Activated CD8-positive, alpha-beta T cell treated with anti-CD3 and anti-CD28 coated beads for 36 hours (primary cell): ENCODE measurements around the gene SLC39A9. TPM values are rescaled to one million over a fixed set of nuclear protein-coding genes. Genes with fewer than 3 reads are reported as not detected.

Experiments
- ATAC-seq: fragments of 200-7000 bp; cut with Tn5 transposase; one replicate; pipeline ENCODE4 v1.10.0; 2021; ENCODE audit warnings: mild to moderate bottlenecking, moderate library complexity
- CTCF ChIA-PET: fragments of 350-600 bp; sonication (Branson Sonifier 250); formaldehyde crosslinking; loops from one replicate; lab custom pipeline; 2021; ENCODE audit warnings: antibody characterized with exemption; lab: Charles Lee
- POLR2A ChIA-PET: fragments of 350-600 bp; sonication (Branson Sonifier 250); formaldehyde crosslinking; loops from one replicate; lab custom pipeline; 2021; ENCODE audit warnings: antibody characterized with exemption; lab: Charles Lee
- DNase-seq: peaks from one replicate; pipeline ENCODE4 v3.0.0-alpha.2; 2020
- H3K27ac Mint-ChIP-seq: one replicate; pipeline ENCODE4 v1.8.0; 2021; ENCODE audit warnings: mild to moderate bottlenecking, mixed read lengths
- H3K27me3 Mint-ChIP-seq: one replicate; pipeline ENCODE4 v1.8.0; 2021; ENCODE audit warnings: mixed read lengths
- H3K36me3 Mint-ChIP-seq: one replicate; pipeline ENCODE4 v1.8.0; 2021; ENCODE audit warnings: low read depth, mixed read lengths
- H3K4me1 Mint-ChIP-seq: one replicate; pipeline ENCODE4 v1.8.0; 2021; ENCODE audit warnings: low read depth, mixed read lengths
- H3K4me3 Mint-ChIP-seq: one replicate; pipeline ENCODE4 v1.8.0; 2021; ENCODE audit warnings: mild to moderate bottlenecking, moderate library complexity, mixed read lengths
- H3K9me3 Mint-ChIP-seq: one replicate; pipeline ENCODE4 v1.8.0; 2021; ENCODE audit warnings: mixed read lengths
- intact Hi-C: fragments of 100-400 bp; cut with micrococcal nuclease; formaldehyde crosslinking; loops from one replicate; pipeline ENCODE4 v1.10.0; 2022
- total RNA-seq, 2 experiments: library from RNA; stranded (reverse); gene quantifications; one replicate each; pipeline ENCODE4 v1.2.3, GENCODE V29; 2021
- TF ChIP-seq, protein P1 (sequence below): fragments of 200-600 bp; IDR thresholded peaks from one replicate; pipeline ENCODE4 v1.8.0; 2022; ENCODE audit warnings: antibody characterized with exemption, mild to moderate bottlenecking

SLC39A9 gene
- total RNA-seq, 2 experiments from 2014 or later, result 39.2 to 41.3 TPM

DNA sequence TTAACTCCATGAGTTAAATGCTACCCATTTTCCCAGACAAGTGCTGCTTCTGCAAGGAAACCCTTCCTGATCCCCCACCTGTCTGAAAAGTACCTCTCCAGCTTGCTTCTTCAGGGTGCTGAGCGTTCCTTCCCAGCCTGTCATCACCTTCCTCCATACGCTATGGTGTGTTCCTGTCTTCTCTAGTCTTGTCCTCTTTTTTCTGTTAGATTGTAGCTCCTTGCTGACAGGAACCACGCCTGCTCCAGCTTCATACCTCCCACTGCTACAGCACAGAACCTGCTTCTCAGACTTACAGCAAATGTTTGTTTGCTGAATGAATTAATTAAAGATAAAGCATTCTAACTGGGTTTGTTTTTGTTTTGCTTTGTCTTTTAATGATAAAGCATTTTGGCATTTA, 39.5 kb upstream of the SLC39A9 start:
- Mint-ChIP-seq H3K4me1 (peaks cover 42% of the 10 kb centered on the region), H3K27ac (peak overlapping the region; percentile 2), H3K27me3 (no peaks in the 10 kb centered on the region), H3K4me3 (no peak overlapping the region), H3K36me3 (no peaks in the 10 kb centered on the region), H3K9me3 (no peaks in the 10 kb centered on the region)
- intact Hi-C loops, result no loop called here
- ChIA-PET POLR2A (interaction anchor here (0.5 to 2.6 kb wide), 5 partner anchors 15 to 110 kb away, joined by 4 to 20 read pairs (median 6); partner anchors contain the start of genes ERH and SLC39A9), CTCF (interaction anchor here (0.9 to 1.7 kb wide), 4 partner anchors 17 to 515 kb away, joined by 3 to 5 read pairs (median 4); partner anchors contain the start of gene EXD2)
- ATAC-seq, result no peak
- DNase-seq, result no peak
- TF ChIP-seq, protein P1, sequence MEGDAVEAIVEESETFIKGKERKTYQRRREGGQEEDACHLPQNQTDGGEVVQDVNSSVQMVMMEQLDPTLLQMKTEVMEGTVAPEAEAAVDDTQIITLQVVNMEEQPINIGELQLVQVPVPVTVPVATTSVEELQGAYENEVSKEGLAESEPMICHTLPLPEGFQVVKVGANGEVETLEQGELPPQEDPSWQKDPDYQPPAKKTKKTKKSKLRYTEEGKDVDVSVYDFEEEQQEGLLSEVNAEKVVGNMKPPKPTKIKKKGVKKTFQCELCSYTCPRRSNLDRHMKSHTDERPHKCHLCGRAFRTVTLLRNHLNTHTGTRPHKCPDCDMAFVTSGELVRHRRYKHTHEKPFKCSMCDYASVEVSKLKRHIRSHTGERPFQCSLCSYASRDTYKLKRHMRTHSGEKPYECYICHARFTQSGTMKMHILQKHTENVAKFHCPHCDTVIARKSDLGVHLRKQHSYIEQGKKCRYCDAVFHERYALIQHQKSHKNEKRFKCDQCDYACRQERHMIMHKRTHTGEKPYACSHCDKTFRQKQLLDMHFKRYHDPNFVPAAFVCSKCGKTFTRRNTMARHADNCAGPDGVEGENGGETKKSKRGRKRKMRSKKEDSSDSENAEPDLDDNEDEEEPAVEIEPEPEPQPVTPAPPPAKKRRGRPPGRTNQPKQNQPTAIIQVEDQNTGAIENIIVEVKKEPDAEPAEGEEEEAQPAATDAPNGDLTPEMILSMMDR, result no peak

- ChIA-PET CTCF (interaction anchor here (0.6 to 1.9 kb wide), 2 partner anchors 9 to 240 kb away, joined by 3 to 4 read pairs; no protein-coding TSS in a partner anchor), POLR2A (interaction anchor here (0.6 to 4.2 kb wide), 3 partner anchors 13 to 35 kb away, joined by 3 to 14 read pairs (median 4); no protein-coding TSS in a partner anchor)
- Mint-ChIP-seq H3K4me3 (no peak overlapping the region), H3K27ac (no peak overlapping the region), H3K36me3 (no peaks in the 10 kb centered on the region), H3K4me1 (peaks cover 27% of the 10 kb centered on the region), H3K9me3 (no peaks in the 10 kb centered on the region), H3K27me3 (no peaks in the 10 kb centered on the region)
- DNase-seq (peak; percentile 46), ATAC-seq (no peak)
- intact Hi-C loops, result no loop called here
- TF ChIP-seq, protein P1, result no peak
These were observed 37.9 kb upstream of the SLC39A9 start for GRCh38 chr14:69360438-69361108.

DNA sequence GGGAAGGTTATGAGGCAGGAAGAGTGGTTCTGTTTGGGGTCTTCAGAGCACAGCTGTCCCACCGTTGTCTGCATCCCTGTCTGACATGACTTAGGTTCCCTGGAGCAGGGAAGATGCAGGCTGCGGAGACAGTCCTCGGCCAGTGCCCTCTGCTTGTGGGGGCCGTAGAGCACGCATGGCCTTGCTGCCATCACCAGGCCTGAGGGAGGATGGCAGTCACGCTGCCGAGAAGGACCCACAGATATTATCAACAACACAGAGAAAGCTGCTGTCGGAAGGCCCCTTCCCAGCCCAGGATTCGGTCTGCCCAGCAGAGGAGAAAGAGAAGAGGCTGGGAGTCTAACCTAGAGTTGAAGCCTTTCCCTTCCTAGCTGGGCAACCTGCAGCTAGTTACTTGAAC, 35.4 kb upstream of the SLC39A9 start:
- no peak overlapping the region for H3K27ac Mint-ChIP-seq
- H3K27me3 Mint-ChIP-seq, result no peaks in the 10 kb centered on the region
- CTCF ChIA-PET, result interaction anchor here (1.2 to 1.6 kb wide), 3 partner anchors 15 to 120 kb away, joined by 3 read pairs; no protein-coding TSS in a partner anchor
- no peak overlapping the region for H3K4me3 Mint-ChIP-seq
- no peaks in the 10 kb centered on the region for H3K9me3 Mint-ChIP-seq
- ATAC-seq, result no peak
- peaks cover 21% of the 10 kb centered on the region for H3K4me1 Mint-ChIP-seq
- intact Hi-C loops, result no loop called here
- TF ChIP-seq, protein P1, result no peak
- no peaks in the 10 kb centered on the region for H3K36me3 Mint-ChIP-seq
- POLR2A ChIA-PET, result interaction anchor here (4.2 kb wide), 1 partner anchor 10 kb away, joined by 14 read pairs; no protein-coding TSS in a partner anchor
- no peak for DNase-seq

DNA sequence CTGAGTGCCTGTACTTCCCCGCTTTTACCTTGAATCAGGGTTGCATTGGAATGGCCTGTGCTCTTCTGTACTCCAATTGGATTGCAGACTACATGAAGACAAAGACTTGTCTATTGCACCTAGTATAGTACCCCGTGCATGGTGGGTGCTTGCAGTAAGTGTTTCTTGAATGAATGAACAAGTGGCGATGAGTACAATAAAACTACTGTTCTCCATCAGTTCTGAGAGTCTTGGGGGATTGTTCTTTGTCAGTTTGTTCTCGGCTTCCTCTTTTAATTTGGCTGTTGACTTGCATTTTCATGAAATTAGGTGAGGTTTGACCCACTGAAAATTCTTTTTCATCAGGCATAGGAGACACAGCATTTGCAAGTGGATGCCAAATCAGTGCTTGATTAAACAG, 34.5 kb upstream of the SLC39A9 start:
- Mint-ChIP-seq H3K4me1 (peaks cover 12% of the 10 kb centered on the region), H3K4me3 (no peak overlapping the region), H3K27ac (no peak overlapping the region), H3K9me3 (no peaks in the 10 kb centered on the region), H3K36me3 (no peaks in the 10 kb centered on the region), H3K27me3 (no peaks in the 10 kb centered on the region)
- DNase-seq (no peak), ATAC-seq (no peak)
- ChIA-PET POLR2A (interaction anchor here (4.2 kb wide), 1 partner anchor 9 kb away, joined by 14 read pairs; no protein-coding TSS in a partner anchor), CTCF (no interaction called here)
- intact Hi-C loops, result no loop called here
- TF ChIP-seq, protein P1, result no peak

GRCh38 chr14:69364378-69364777, 34.1 kb upstream of the SLC39A9 start:
- TF ChIP-seq, protein P1, result no peak

More at GRCh38 chr14:69364378-69364777, 34.1 kb upstream of the SLC39A9 start:
- DNase-seq (no peak), ATAC-seq (no peak)
- no peaks in the 10 kb centered on the region for H3K27me3 Mint-ChIP-seq
- POLR2A ChIA-PET, result interaction anchor here (4.2 kb wide), 1 partner anchor 9 kb away, joined by 14 read pairs; no protein-coding TSS in a partner anchor
- intact Hi-C loops, result no loop called here
- H3K4me1 Mint-ChIP-seq, result peaks cover 8% of the 10 kb centered on the region
- no peaks in the 10 kb centered on the region for H3K9me3 Mint-ChIP-seq
- H3K27ac Mint-ChIP-seq, result no peak overlapping the region
- H3K36me3 Mint-ChIP-seq, result no peaks in the 10 kb centered on the region
- CTCF ChIA-PET, result interaction anchor here (1.1 kb wide), 1 partner anchor 121 kb away, joined by 3 read pairs; no protein-coding TSS in a partner anchor
- no peak overlapping the region for H3K4me3 Mint-ChIP-seq
